AG04449 (cell line): ENCODE results near the gene OARD1.

Experiments used
- CTCF ChIA-PET: fragments of 350-600 bp; formaldehyde crosslinking; extraction: SDS; loops from one replicate; lab custom pipeline; 2021; ENCODE audit warnings: antibody characterized with exemption; lab: Yijun Ruan, JAX
- POLR2A ChIA-PET: fragments of 400-600, 350-600 bp; formaldehyde crosslinking; extraction: SDS; loops from one replicate; lab custom pipeline; 2020; ENCODE audit warnings: antibody characterized with exemption, inconsistent platforms; lab: Yijun Ruan, JAX
- DNase-seq: peaks from one replicate; pipeline ENCODE4 v3.0.0-alpha.2; 2010; ENCODE audit warnings: low read depth, low spot score
- H3K4me3 ChIP-seq: 2 replicates; pipeline ENCODE4 v1.5.1; 2011; ENCODE audit warnings: low read depth, mild to moderate bottlenecking, control low read depth, low read length
- TF ChIP-seq, protein P1 (sequence below): IDR thresholded peaks from one replicate; pipeline ENCODE4 v1.5.1; 2011; ENCODE audit warnings: mild to moderate bottlenecking, moderate library complexity, low read length, control low read depth, inconsistent platforms; ENCODE audit not compliant: insufficient read depth; ENCODE audit errors: missing control alignments

The OARD1 gene

DNA sequence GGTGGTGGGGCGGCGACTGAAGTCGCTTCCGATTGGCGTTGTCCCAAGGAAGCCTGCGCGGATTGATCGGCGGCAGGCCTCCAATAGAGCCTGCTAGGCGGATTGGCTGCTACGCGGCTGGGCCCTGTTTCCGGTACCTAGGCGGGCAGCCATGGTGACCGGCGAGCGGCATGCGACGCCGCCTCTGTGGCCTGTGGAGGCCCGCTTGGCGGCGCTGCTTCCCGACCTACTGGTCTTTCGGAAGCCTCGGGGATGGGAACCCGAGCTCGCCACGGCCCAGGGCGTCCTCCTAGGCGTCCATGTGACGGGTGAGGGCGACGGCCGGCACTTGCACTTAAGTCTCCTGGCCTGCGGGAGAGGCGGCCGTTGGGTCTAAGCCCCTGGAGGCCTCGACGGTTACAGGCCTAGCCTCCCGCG, 28.7 kb upstream of the OARD1 start:
- TF ChIP-seq, protein P1, sequence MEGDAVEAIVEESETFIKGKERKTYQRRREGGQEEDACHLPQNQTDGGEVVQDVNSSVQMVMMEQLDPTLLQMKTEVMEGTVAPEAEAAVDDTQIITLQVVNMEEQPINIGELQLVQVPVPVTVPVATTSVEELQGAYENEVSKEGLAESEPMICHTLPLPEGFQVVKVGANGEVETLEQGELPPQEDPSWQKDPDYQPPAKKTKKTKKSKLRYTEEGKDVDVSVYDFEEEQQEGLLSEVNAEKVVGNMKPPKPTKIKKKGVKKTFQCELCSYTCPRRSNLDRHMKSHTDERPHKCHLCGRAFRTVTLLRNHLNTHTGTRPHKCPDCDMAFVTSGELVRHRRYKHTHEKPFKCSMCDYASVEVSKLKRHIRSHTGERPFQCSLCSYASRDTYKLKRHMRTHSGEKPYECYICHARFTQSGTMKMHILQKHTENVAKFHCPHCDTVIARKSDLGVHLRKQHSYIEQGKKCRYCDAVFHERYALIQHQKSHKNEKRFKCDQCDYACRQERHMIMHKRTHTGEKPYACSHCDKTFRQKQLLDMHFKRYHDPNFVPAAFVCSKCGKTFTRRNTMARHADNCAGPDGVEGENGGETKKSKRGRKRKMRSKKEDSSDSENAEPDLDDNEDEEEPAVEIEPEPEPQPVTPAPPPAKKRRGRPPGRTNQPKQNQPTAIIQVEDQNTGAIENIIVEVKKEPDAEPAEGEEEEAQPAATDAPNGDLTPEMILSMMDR, result no peak
- ChIA-PET POLR2A (no interaction called here), CTCF (interaction anchor here (1.3 to 4.0 kb wide), 2 partner anchors 9 to 81 kb away, joined by 4 to 24 read pairs; no protein-coding TSS in a partner anchor)

DNA sequence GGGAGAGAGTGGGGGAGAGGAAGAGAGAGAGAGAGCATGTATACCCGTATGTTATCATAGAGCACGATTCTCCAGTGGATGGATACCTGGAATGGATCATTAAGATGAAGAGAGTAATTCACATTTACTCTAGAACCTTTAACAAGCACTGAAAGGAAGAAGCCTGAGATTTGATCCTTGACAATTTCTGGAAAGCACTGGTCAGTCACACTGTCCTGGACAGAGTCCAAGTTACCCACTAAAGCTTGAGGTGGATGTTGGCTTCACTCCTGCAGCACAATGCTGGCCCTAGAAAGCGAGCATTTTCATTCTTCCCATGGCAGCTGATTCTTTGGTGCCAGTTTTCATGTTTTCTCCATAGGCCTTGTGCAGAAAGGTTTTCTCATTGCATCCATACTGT, 26.2 kb upstream of the OARD1 start:
- POLR2A ChIA-PET, result no interaction called here
- TF ChIP-seq, protein P1, result no peak

More for the DNA sequence above, 28.7 kb upstream of the OARD1 start:
- H3K4me3 ChIP-seq, result no peak overlapping the region
- no peak for DNase-seq

DNA sequence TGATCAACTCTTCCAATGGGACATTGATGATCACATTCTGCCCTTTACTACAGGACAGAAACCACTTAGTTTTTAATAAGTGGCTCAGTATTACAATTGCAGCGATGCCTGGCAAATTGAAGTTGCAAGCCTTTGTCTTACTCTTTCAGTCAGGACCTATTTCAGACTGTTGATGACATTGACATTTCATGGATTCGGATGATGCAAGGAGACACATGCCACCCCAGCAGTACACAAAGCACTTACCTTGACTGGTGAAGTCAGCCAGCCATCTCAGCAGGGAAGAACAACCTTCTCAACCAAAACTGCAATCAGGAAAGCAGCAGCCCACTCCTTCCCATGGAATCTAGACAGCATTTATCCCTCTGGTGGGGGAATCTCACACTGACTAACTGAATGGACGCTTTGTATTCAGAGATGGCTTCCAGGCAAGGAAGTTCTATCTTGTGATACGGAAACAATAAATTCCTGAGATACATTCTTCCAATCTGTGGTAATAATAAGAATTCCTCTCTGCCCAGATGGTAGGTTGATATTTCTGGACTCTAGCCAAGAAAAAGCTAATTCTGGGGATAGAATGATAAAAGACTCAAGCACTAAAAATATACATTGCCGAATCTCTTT, 25.4 kb upstream of the OARD1 start:
- CTCF ChIA-PET, result interaction anchor here (0.7 to 2.2 kb wide), 2 partner anchors 84 to 230 kb away, joined by 3 to 7 read pairs; no protein-coding TSS in a partner anchor
- POLR2A ChIA-PET, result no interaction called here
- DNase-seq, result peak; percentile 58

More for the DNA sequence above, 26.2 kb upstream of the OARD1 start:
- CTCF ChIA-PET, result interaction anchor here (0.7 to 2.2 kb wide), 4 partner anchors 12 to 229 kb away, joined by 3 to 7 read pairs (median 3); no protein-coding TSS in a partner anchor
- DNase-seq, result no peak
- no peak overlapping the region for H3K4me3 ChIP-seq

DNA sequence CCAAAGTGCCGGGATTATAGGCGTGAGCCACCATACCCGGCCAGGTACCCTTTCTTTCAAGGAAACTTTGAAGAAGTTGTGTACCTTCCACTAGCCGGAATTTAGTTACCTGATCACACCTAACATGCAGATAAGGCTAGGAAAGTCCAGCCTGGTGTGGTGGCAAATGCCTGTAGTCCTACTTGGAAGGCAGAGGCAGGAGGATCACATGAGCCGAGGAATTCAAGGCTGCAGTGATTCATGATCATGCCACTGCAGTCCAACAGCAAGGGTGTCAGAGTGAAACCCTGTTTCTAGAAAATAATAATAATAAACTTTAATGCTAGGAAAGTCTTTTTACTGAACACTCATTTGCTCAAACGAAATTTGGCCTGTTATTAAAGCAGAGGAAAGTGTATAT, 21.6 kb upstream of the OARD1 start:
- H3K4me3 ChIP-seq, result no peak overlapping the region
- ChIA-PET POLR2A (no interaction called here), CTCF (interaction anchor here (0.8 to 7.3 kb wide), 5 partner anchors 10 to 225 kb away, joined by 3 to 63 read pairs (median 4); no protein-coding TSS in a partner anchor)
- TF ChIP-seq, protein P1, result no peak
- no peak for DNase-seq

More for the DNA sequence above, 25.4 kb upstream of the OARD1 start:
- TF ChIP-seq, protein P1, result no peak
- H3K4me3 ChIP-seq, result no peak overlapping the region

DNA sequence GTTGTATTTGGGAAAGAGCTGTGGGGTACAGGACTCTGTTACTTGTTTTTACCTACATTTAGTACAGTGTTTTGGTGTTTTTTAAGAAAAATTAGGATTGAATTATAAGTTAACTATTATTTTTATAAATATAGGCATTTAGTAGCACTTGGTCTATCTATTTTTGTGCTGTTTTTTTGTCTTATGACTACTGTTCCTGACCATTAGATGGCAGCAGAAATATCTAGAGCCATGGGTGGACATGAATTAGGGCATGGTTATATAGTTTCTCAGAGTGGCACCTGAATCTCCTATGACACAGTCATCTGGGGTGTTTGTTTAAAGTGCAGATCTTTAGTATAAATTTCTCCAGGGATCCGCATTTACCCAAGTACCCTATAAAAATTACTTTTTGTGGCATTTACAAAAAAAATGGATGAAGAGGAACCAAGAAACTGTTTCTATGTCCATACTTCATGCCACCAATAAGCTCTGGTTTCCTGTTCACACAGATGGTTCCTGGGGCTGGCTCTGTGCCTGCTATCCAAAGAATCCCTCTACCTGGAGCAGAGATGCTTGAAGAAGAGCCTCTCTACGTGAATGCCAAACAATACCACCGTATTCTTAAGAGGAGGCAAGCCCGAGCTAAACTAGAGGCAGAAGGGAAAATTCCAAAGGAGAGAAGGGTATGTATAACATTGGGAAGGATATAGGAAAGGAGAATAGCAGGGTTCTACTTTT, 20.4 kb upstream of the OARD1 start:
- CTCF ChIA-PET, result interaction anchor here (0.8 to 7.3 kb wide), 15 partner anchors 9 to 227 kb away, joined by 3 to 63 read pairs (median 4); no protein-coding TSS in a partner anchor
- POLR2A ChIA-PET, result no interaction called here
- TF ChIP-seq, protein P1, result peak; percentile 43

More for the DNA sequence above, 20.4 kb upstream of the OARD1 start:
- no peak for DNase-seq
- H3K4me3 ChIP-seq, result no peak overlapping the region
